ENCODE results near the gene SLC30A3. TPM values are rescaled to one million over a fixed set of nuclear protein-coding genes. Genes with fewer than 3 reads are reported as not detected.

SLC30A3 gene
- total RNA-seq, 1 experiment from 2014 or later: 45.6 TPM

- no peaks in the 10 kb centered on the region for H3K27me3 ChIP-seq (replicated peaks; ENCODE audit: insufficient read depth, low read depth, low read length, poor library complexity)
- CTCF ChIA-PET: no interaction called here
- TF ChIP-seq EZH2 (IDR thresholded peaks at IDR 0.05; ENCODE audit: borderline replicate concordance, low read depth, low read length, poor library complexity, severe bottlenecking): no peak
- no peak for TF ChIP-seq CTCF (conservative IDR thresholded peaks at IDR 0.05; ENCODE audit: low read depth, low read length)
- no TSS peak for BruUV-seq (replicated peaks)
- H3K9me3 ChIP-seq (ENCODE audit: low read depth, low read length, poor library complexity, severe bottlenecking): no peaks in the 10 kb centered on the region
- H3K4me3 ChIP-seq (ENCODE audit: low read depth, low read length, poor library complexity, severe bottlenecking): peak overlapping the region; percentile 72
- peaks cover 46% of the 10 kb centered on the region for H3K4me1 ChIP-seq (ENCODE audit: insufficient read depth, low read length, poor library complexity, severe bottlenecking)
- intact Hi-C loops (cut with micrococcal nuclease; ENCODE audit: unreplicated experiment): no loop called here
- no peak for DNase-seq (ENCODE audit: low spot score)
- H3K27ac ChIP-seq (ENCODE audit: low read depth, low read length, poor library complexity, severe bottlenecking): peak overlapping the region; percentile 98
- POLR2A ChIA-PET (ENCODE audit: low non-redundant PET): no interaction called here
- H3K36me3 ChIP-seq (ENCODE audit: insufficient read depth, low read length, poor library complexity, severe bottlenecking): peaks cover 50% of the 10 kb centered on the region
These were observed 54.3 kb downstream of the SLC30A3 start for GRCh38 chr2:27208486-27209050.

- H3K36me3 ChIP-seq (ENCODE audit: insufficient read depth, low read length, poor library complexity, severe bottlenecking): peaks cover 72% of the 10 kb centered on the region
- H3K27me3 ChIP-seq (replicated peaks; ENCODE audit: insufficient read depth, low read depth, low read length, poor library complexity): no peaks in the 10 kb centered on the region
- peaks cover 42% of the 10 kb centered on the region for H3K4me1 ChIP-seq (ENCODE audit: insufficient read depth, low read length, poor library complexity, severe bottlenecking)
- peak overlapping the region; percentile 39 for H3K27ac ChIP-seq (ENCODE audit: low read depth, low read length, poor library complexity, severe bottlenecking)
- CTCF ChIA-PET: no interaction called here
- no TSS peak for BruUV-seq (replicated peaks)
- peak overlapping the region; percentile 72 for H3K4me3 ChIP-seq (ENCODE audit: low read depth, low read length, poor library complexity, severe bottlenecking)
- POLR2A ChIA-PET (ENCODE audit: low non-redundant PET): no interaction called here
- intact Hi-C loops (cut with micrococcal nuclease; ENCODE audit: unreplicated experiment): no loop called here
- H3K9me3 ChIP-seq (ENCODE audit: low read depth, low read length, poor library complexity, severe bottlenecking): no peaks in the 10 kb centered on the region
- no peak for TF ChIP-seq EZH2 (IDR thresholded peaks at IDR 0.05; ENCODE audit: borderline replicate concordance, low read depth, low read length, poor library complexity, severe bottlenecking)
- TF ChIP-seq CTCF (conservative IDR thresholded peaks at IDR 0.05; ENCODE audit: low read depth, low read length): no peak
- DNase-seq (ENCODE audit: low spot score): no peak
These were observed 56.5 kb downstream of the SLC30A3 start for GRCh38 chr2:27206346-27206745.

GRCh38 chr2:27205206-27205605 is 57.6 kb downstream of the SLC30A3 start:
- Histone ChIP-seq H3K27me3 (replicated peaks; ENCODE audit: insufficient read depth, low read depth, low read length, poor library complexity) (no peaks in the 10 kb centered on the region), H3K36me3 (ENCODE audit: insufficient read depth, low read length, poor library complexity, severe bottlenecking) (peaks cover 84% of the 10 kb centered on the region), H3K4me3 (ENCODE audit: low read depth, low read length, poor library complexity, severe bottlenecking) (no peak overlapping the region), H3K27ac (ENCODE audit: low read depth, low read length, poor library complexity, severe bottlenecking) (peak overlapping the region; percentile 39), H3K9me3 (ENCODE audit: low read depth, low read length, poor library complexity, severe bottlenecking) (no peaks in the 10 kb centered on the region), H3K4me1 (ENCODE audit: insufficient read depth, low read length, poor library complexity, severe bottlenecking) (peaks cover 42% of the 10 kb centered on the region)
- TF ChIP-seq CTCF (conservative IDR thresholded peaks at IDR 0.05; ENCODE audit: low read depth, low read length) (no peak), EZH2 (IDR thresholded peaks at IDR 0.05; ENCODE audit: borderline replicate concordance, low read depth, low read length, poor library complexity, severe bottlenecking) (no peak)
- POLR2A ChIA-PET (ENCODE audit: low non-redundant PET): no interaction called here
- no TSS peak for BruUV-seq (replicated peaks)
- CTCF ChIA-PET: no interaction called here
- intact Hi-C loops (cut with micrococcal nuclease; ENCODE audit: unreplicated experiment): no loop called here
- DNase-seq (ENCODE audit: low spot score): no peak

Data from A673 (cell line).